GM23248 (cell line): ENCODE data around the gene GPR3.

Experiments used
- EZH2 ChIP-seq: fragments of 200-600 bp; sonication (generic); IDR thresholded peaks from 2 replicates; pipeline ENCODE4 v1.6.1; 2018; ENCODE audit warnings: antibody characterized with exemption, mild to moderate bottlenecking; ENCODE audit not compliant: insufficient read depth, poor library complexity, severe bottlenecking
- EZH2phosphoT487 ChIP-seq: fragments of 200-600 bp; sonication (generic); IDR thresholded peaks from 2 replicates; pipeline ENCODE4 v1.6.1; 2018; ENCODE audit warnings: antibody characterized with exemption, moderate library complexity, mild to moderate bottlenecking, low read depth; ENCODE audit not compliant: insufficient read depth

DNA sequence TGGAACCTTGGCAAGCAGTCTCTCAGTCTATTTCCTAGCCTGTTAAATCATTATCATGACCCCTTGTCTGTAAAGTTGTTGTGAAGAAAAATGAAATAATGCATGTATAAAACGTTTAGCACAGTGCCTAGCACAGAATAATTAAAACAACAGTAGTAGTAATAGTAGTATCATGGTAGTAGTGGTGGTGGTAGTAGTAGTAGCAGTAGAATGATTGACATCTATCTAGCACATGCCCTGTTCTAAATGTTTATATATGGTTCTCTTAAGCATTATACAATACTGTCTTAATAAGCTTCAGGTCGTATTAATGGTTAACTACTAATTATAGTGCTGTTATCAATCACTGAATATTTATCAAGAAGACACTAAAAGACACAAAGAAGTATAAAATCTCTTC, 46.7 kb downstream of the GPR3 start:
- TF ChIP-seq EZH2: no peak
- TF ChIP-seq EZH2phosphoT487: no peak
